Astrocyte (in vitro differentiated cells and primary cell): Measurements from ENCODE around the gene CHCHD6. TPM values are rescaled to one million over a fixed set of nuclear protein-coding genes. Genes with fewer than 3 reads are reported as not detected.

Source experiments
- DNase-seq: peaks from one replicate; pipeline ENCODE4 v3.0.0-alpha.2; 2010; ENCODE audit warnings: low read depth
- FAIRE-seq: peaks from 2 replicates; lab custom pipeline; 2011; peaks lifted over from hg19 to GRCh38; lab: Jason Lieb, UNC
- H2AFZ ChIP-seq: 2 replicates; pipeline ENCODE4 v1.6.0; 2012; ENCODE audit warnings: low read depth, low read length, inconsistent platforms
- H3K27ac ChIP-seq: 2 replicates; pipeline ENCODE4 v1.5.1; 2011; ENCODE audit warnings: low read depth, low read length, inconsistent platforms
- H3K27me3 ChIP-seq: 2 replicates; pipeline ENCODE4 v1.6.0; 2011; ENCODE audit warnings: low read length, inconsistent platforms; ENCODE audit not compliant: insufficient read depth
- H3K36me3 ChIP-seq: 2 replicates; pipeline ENCODE4 v1.5.1; 2011; ENCODE audit warnings: low read length, inconsistent platforms; ENCODE audit not compliant: insufficient read depth
- H3K4me1 ChIP-seq: 2 replicates; pipeline ENCODE4 v1.5.1; 2011; ENCODE audit warnings: low read length, inconsistent platforms; ENCODE audit not compliant: insufficient read depth
- H3K4me2 ChIP-seq: 2 replicates; pipeline ENCODE4 v1.6.0; 2012; ENCODE audit warnings: low read length, inconsistent platforms
- H3K4me3 ChIP-seq: 2 replicates; pipeline ENCODE4 v1.5.1; 2011; ENCODE audit warnings: low read depth, mild to moderate bottlenecking, low read length, inconsistent platforms; ENCODE audit not compliant: insufficient read depth
- H3K79me2 ChIP-seq: 2 replicates; pipeline ENCODE4 v1.6.0; 2012; ENCODE audit warnings: mild to moderate bottlenecking, low read length, inconsistent platforms; ENCODE audit not compliant: insufficient read depth
- H3K9ac ChIP-seq: 2 replicates; pipeline ENCODE4 v1.6.0; 2012; ENCODE audit warnings: mild to moderate bottlenecking, low read length, inconsistent platforms
- H3K9me3 ChIP-seq: 2 replicates; pipeline ENCODE4 v1.5.1; 2012; ENCODE audit warnings: low read depth, mild to moderate bottlenecking, low read length, inconsistent platforms; ENCODE audit not compliant: insufficient read depth
- H4K20me1 ChIP-seq: 2 replicates; pipeline ENCODE4 v1.6.0; 2012; ENCODE audit warnings: low read length, inconsistent platforms; ENCODE audit not compliant: insufficient read depth
- H3K27ac Mint-ChIP-seq: one replicate; pipeline ENCODE4 v1.8.0; 2021; ENCODE audit warnings: mild to moderate bottlenecking, mixed read lengths; ENCODE audit not compliant: unreplicated experiment
- H3K27me3 Mint-ChIP-seq: one replicate; pipeline ENCODE4 v1.8.0; 2021; ENCODE audit warnings: low read depth, mixed read lengths; ENCODE audit not compliant: unreplicated experiment
- H3K36me3 Mint-ChIP-seq: one replicate; pipeline ENCODE4 v1.8.0; 2021; ENCODE audit warnings: low read depth, mixed read lengths; ENCODE audit not compliant: unreplicated experiment
- H3K4me1 Mint-ChIP-seq: one replicate; pipeline ENCODE4 v1.8.0; 2021; ENCODE audit warnings: low read depth, mixed read lengths; ENCODE audit not compliant: unreplicated experiment
- H3K4me3 Mint-ChIP-seq: one replicate; pipeline ENCODE4 v1.8.0; 2021; ENCODE audit warnings: mild to moderate bottlenecking, moderate library complexity, mixed read lengths; ENCODE audit not compliant: unreplicated experiment
- H3K9me3 Mint-ChIP-seq: one replicate; pipeline ENCODE4 v1.8.0; 2021; ENCODE audit warnings: mild to moderate bottlenecking, mixed read lengths; ENCODE audit not compliant: unreplicated experiment
- EZH2 ChIP-seq: IDR thresholded peaks from 2 replicates; pipeline ENCODE4 v1.6.1; 2012; ENCODE audit warnings: mild to moderate bottlenecking, low read length, inconsistent platforms; ENCODE audit not compliant: insufficient read depth
- total RNA-seq: library from RNA; stranded (reverse); gene quantifications from 2 replicates; pipeline ENCODE4 v1.2.1, GENCODE V29; 2021
- TF ChIP-seq, protein P1 (sequence below): IDR thresholded peaks from 2 replicates; pipeline ENCODE4 v1.5.1; 2011; ENCODE audit warnings: low read depth, mild to moderate bottlenecking, inconsistent platforms, low read length, moderate library complexity; ENCODE audit not compliant: insufficient read depth

The CHCHD6 gene
- total RNA-seq, 1 donor from 2014 or later, result 21.1 TPM

DNA sequence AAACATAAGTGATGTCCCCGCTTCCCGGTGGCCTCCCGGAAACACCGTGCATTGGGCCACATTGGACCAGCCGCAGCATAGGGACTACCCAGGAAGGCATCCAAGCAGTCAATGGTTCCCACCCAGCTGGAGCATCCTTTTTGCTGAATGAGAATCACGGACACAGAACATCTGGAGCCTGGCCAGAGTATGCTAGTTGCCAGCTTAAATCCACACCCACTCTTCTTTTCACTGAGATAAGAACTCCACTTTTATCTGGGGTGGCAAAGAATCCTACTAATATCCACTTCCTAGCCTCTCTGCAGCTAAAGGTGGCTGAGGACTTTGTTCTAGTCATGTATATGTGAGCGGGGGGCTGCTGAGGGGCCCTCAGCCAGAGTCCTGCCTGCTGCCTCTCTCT is 183.6 kb downstream of the CHCHD6 start:
- TF ChIP-seq, protein P1, sequence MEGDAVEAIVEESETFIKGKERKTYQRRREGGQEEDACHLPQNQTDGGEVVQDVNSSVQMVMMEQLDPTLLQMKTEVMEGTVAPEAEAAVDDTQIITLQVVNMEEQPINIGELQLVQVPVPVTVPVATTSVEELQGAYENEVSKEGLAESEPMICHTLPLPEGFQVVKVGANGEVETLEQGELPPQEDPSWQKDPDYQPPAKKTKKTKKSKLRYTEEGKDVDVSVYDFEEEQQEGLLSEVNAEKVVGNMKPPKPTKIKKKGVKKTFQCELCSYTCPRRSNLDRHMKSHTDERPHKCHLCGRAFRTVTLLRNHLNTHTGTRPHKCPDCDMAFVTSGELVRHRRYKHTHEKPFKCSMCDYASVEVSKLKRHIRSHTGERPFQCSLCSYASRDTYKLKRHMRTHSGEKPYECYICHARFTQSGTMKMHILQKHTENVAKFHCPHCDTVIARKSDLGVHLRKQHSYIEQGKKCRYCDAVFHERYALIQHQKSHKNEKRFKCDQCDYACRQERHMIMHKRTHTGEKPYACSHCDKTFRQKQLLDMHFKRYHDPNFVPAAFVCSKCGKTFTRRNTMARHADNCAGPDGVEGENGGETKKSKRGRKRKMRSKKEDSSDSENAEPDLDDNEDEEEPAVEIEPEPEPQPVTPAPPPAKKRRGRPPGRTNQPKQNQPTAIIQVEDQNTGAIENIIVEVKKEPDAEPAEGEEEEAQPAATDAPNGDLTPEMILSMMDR, result no peak
- TF ChIP-seq EZH2, result no peak
- DNase-seq (no peak), FAIRE-seq (no peak)
- no peaks in the 10 kb centered on the region for H3K9me3 Mint-ChIP-seq
- H3K9ac ChIP-seq, result no peak overlapping the region
- no peak overlapping the region for H3K27ac Mint-ChIP-seq
- peaks cover 12% of the 10 kb centered on the region for H3K4me1 Mint-ChIP-seq
- no peaks in the 10 kb centered on the region for H3K79me2 ChIP-seq
- no peaks in the 10 kb centered on the region for H3K27me3 ChIP-seq
- H2AFZ ChIP-seq, result no peak overlapping the region
- H3K27me3 Mint-ChIP-seq, result peaks cover 6% of the 10 kb centered on the region
- H3K4me2 ChIP-seq, result no peak overlapping the region
- no peaks in the 10 kb centered on the region for H3K9me3 ChIP-seq
- no peaks in the 10 kb centered on the region for H3K4me1 ChIP-seq
- H3K4me3 Mint-ChIP-seq, result no peak overlapping the region
- no peak overlapping the region for H3K27ac ChIP-seq
- H3K4me3 ChIP-seq, result no peak overlapping the region
- no peaks in the 10 kb centered on the region for H4K20me1 ChIP-seq
- H3K36me3 Mint-ChIP-seq, result peaks cover 9% of the 10 kb centered on the region
- no peaks in the 10 kb centered on the region for H3K36me3 ChIP-seq

- no peaks in the 10 kb centered on the region for H3K9me3 Mint-ChIP-seq
- peaks cover 6% of the 10 kb centered on the region for H3K27me3 Mint-ChIP-seq
- TF ChIP-seq, protein P1, result no peak
- TF ChIP-seq EZH2, result no peak
- DNase-seq (no peak), FAIRE-seq (no peak)
- Histone ChIP-seq H3K27ac (no peak overlapping the region), H3K4me2 (no peak overlapping the region), H3K9ac (no peak overlapping the region), H3K79me2 (no peaks in the 10 kb centered on the region), H3K9me3 (no peaks in the 10 kb centered on the region), H3K4me3 (no peak overlapping the region), H4K20me1 (no peaks in the 10 kb centered on the region), H3K4me1 (no peaks in the 10 kb centered on the region), H2AFZ (no peak overlapping the region), H3K36me3 (no peaks in the 10 kb centered on the region), H3K27me3 (no peaks in the 10 kb centered on the region)
- peaks cover 9% of the 10 kb centered on the region for H3K36me3 Mint-ChIP-seq
- H3K4me1 Mint-ChIP-seq, result peaks cover 15% of the 10 kb centered on the region
- H3K27ac Mint-ChIP-seq, result peak overlapping the region; percentile 48
- no peak overlapping the region for H3K4me3 Mint-ChIP-seq
Observed at GRCh38 chr3:126888186-126888760, 184.2 kb downstream of the CHCHD6 start.
